HepG2 (cell line): Measurements from ENCODE around the gene SCN8A. TPM values are rescaled to one million over a fixed set of nuclear protein-coding genes. Genes with fewer than 3 reads are reported as not detected.

ENCODE experiments used
- CENPX ChIP-seq: sonication (generic); formaldehyde crosslinking; IDR thresholded peaks from 2 replicates; pipeline ENCODE4 v1.9.0; 2021; ENCODE audit warnings: mild to moderate bottlenecking, missing genetic modification reagents, moderate library complexity
- GTF2F1 ChIP-seq: fragments of 150-350 bp; IDR thresholded peaks from 2 replicates; pipeline ENCODE4 v1.6.1; 2014; ENCODE audit warnings: low read length
- HOXA5 ChIP-seq: sonication (generic); formaldehyde crosslinking; IDR thresholded peaks from 2 replicates; pipeline ENCODE4 v1.4.0; 2020; ENCODE audit warnings: missing genetic modification reagents
- MATR3 ChIP-seq: sonication (generic); formaldehyde crosslinking; IDR thresholded peaks from 2 replicates; pipeline ENCODE4 v1.4.0; 2020; ENCODE audit warnings: missing genetic modification reagents
- NPAS2 ChIP-seq: sonication (generic); formaldehyde crosslinking; IDR thresholded peaks from 2 replicates; pipeline ENCODE4 v1.8.0; 2022; ENCODE audit warnings: mild to moderate bottlenecking, missing genetic modification reagents, borderline replicate concordance
- REPIN1 ChIP-seq: sonication (generic); formaldehyde crosslinking; IDR thresholded peaks from 2 replicates; pipeline ENCODE4 v1.8.0; 2022; ENCODE audit warnings: missing genetic modification reagents, low read depth, mild to moderate bottlenecking, borderline replicate concordance
- RORA ChIP-seq: sonication (generic); formaldehyde crosslinking; IDR thresholded peaks from 2 replicates; pipeline ENCODE4 v1.5.0; 2020; ENCODE audit warnings: mild to moderate bottlenecking, missing genetic modification reagents, moderate library complexity
- RXRA ChIP-seq: sonication (generic); formaldehyde crosslinking; IDR thresholded peaks from 2 replicates; pipeline ENCODE4 v1.5.1; 2020; ENCODE audit warnings: missing genetic modification reagents
- SATB2 ChIP-seq: sonication (generic); formaldehyde crosslinking; IDR thresholded peaks from 2 replicates; pipeline ENCODE4 v1.5.0; 2020; ENCODE audit warnings: missing genetic modification reagents
- SIX1 ChIP-seq: sonication (generic); formaldehyde crosslinking; IDR thresholded peaks from 2 replicates; pipeline ENCODE4 v1.4.0; 2020; ENCODE audit warnings: missing genetic modification reagents, borderline replicate concordance
- STAG1 ChIP-seq: sonication (generic); formaldehyde crosslinking; IDR thresholded peaks from 2 replicates; pipeline ENCODE4 v1.4.0; 2020; ENCODE audit warnings: missing genetic modification reagents
- TEAD2 ChIP-seq: sonication (generic); formaldehyde crosslinking; IDR thresholded peaks from 2 replicates; pipeline ENCODE4 v1.9.0; 2021; ENCODE audit warnings: missing genetic modification reagents
- TMF1 ChIP-seq: sonication (generic); formaldehyde crosslinking; IDR thresholded peaks from 2 replicates; pipeline ENCODE4 v1.8.1; 2022; ENCODE audit warnings: low read depth, missing genetic modification reagents
- YEATS4 ChIP-seq: sonication (generic); formaldehyde crosslinking; IDR thresholded peaks from 2 replicates; pipeline ENCODE4 v1.4.0; 2020; ENCODE audit warnings: missing genetic modification reagents, borderline replicate concordance
- ZBTB42 ChIP-seq: sonication (generic); formaldehyde crosslinking; IDR thresholded peaks from 2 replicates; pipeline ENCODE4 v1.5.0; 2020; ENCODE audit warnings: mild to moderate bottlenecking, missing genetic modification reagents
- ZBTB7B ChIP-seq: sonication (generic); formaldehyde crosslinking; IDR thresholded peaks from 2 replicates; pipeline ENCODE4 v1.4.0; 2020; ENCODE audit warnings: missing genetic modification reagents
- ZNF292 ChIP-seq: sonication (generic); formaldehyde crosslinking; IDR thresholded peaks from 2 replicates; pipeline ENCODE4 v1.8.1; 2022; ENCODE audit warnings: mild to moderate bottlenecking, low read depth, missing genetic modification reagents, borderline replicate concordance
- ZNF558 ChIP-seq: sonication (generic); formaldehyde crosslinking; IDR thresholded peaks from 2 replicates; pipeline ENCODE4 v1.9.0; 2022; ENCODE audit warnings: mild to moderate bottlenecking, missing genetic modification reagents, borderline replicate concordance
- ZNF564 ChIP-seq: sonication (generic); formaldehyde crosslinking; IDR thresholded peaks from 2 replicates; pipeline ENCODE4 v1.8.1; 2023; ENCODE audit warnings: mild to moderate bottlenecking, missing genetic modification reagents
- ZNF766 ChIP-seq: sonication (generic); formaldehyde crosslinking; IDR thresholded peaks from 2 replicates; pipeline ENCODE4 v1.5.0; 2020; ENCODE audit warnings: missing genetic modification reagents, borderline replicate concordance
- ZNF780A ChIP-seq: sonication (generic); formaldehyde crosslinking; IDR thresholded peaks from 2 replicates; pipeline ENCODE4 v1.8.0; 2022; ENCODE audit warnings: mild to moderate bottlenecking, missing genetic modification reagents, moderate library complexity
- polyA plus RNA-seq, 8 experiments: library from polyadenylated mRNA; depleted of rRNA in 3 of 8; stranded (reverse) in 7 of 8; unstranded in 1 of 8; fragments of >200 nt; fragmentation: Illumina TruSeq in 4 of 8; extraction: Trizol in 4 of 8; gene quantifications; 2 replicates each; pipeline versions ENCODE4 v1.2.1 to v1.2.3, GENCODE V29; 2011 to 2016; ENCODE audit warnings: low read depth in 4 of 8, missing spikeins in 1 of 8, mixed read lengths in 1 of 8; ENCODE audit not compliant: insufficient read depth in 1 of 8
- total RNA-seq, 5 experiments: library from RNA; depleted of rRNA; stranded (reverse); fragments of >200 nt; fragmentation: Illumina TruSeq; extraction: Trizol; gene quantifications; 2 replicates each; pipeline ENCODE4 v1.2.3, GENCODE V29; 2016; ENCODE audit warnings: low read depth in 1 of 5
- TF ChIP-seq, protein P1 (sequence below): sonication (generic); formaldehyde crosslinking; IDR thresholded peaks from 2 replicates; pipeline ENCODE4 v1.4.0; 2020; ENCODE audit warnings: mild to moderate bottlenecking, missing genetic modification reagents, borderline replicate concordance
- TF ChIP-seq, protein P2 (sequence below): IDR thresholded peaks from 2 replicates; pipeline ENCODE4 v1.6.1; 2016; ENCODE audit warnings: mild to moderate bottlenecking
- TF ChIP-seq, protein P3 (sequence below): sonication (generic); formaldehyde crosslinking; IDR thresholded peaks from 2 replicates; pipeline ENCODE4 v1.9.0; 2022; ENCODE audit warnings: low read depth, missing genetic modification reagents
- TF ChIP-seq, protein P4 (sequence below): sonication (generic); formaldehyde crosslinking; IDR thresholded peaks from 2 replicates; pipeline ENCODE4 v1.5.0; 2020; ENCODE audit warnings: missing genetic modification reagents, mild to moderate bottlenecking, borderline replicate concordance

Gene SCN8A
- total and polyA plus RNA-seq, 2 of the 13 experiments (the other 11 are each of a cell fraction or from before 2014, with no cell fraction given): 0.57 to 1.4 TPM

DNA sequence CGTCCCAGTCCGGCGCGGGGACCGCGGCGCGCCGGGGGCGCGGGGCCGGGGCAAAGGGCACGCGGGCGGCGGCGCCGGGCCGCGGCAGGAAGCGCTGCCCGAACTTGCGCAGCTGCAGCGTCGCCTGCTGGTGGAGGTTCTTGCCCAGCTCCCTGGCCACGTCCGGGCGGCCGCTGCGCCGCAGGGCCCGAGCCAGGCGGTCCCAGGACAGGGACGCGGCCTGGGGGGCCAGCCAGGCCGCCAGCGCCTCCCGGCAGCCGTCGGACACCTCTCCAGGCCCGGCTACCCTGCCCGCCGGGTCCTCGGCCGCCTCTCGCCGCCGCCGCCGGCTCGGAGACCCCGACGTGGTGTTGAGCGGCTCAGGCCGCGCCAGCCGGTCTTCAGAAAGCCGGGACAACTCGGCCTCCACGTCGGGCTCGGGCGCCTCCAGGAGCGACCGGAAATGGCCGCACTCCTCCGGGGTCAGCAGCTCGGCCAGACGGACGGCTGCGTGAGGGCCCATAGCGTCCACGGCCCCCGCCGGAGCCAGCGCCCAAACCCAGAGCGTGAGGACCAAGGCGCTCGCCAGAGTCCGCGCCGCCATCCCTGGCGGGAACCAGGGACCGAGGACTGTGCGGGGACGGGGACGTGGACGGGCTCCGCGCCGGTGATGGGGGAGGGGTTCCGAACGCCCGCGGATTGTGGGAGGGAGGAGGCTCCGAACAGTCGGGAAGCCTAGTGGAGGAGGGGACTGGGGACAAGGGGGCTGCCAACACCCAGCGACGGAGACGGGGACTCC lies 223.5 kb downstream of the SCN8A start (continued):
- TF ChIP-seq SIX1 (no peak), NPAS2 (CRISPR knock-in tag) (no peak), ZNF564 (CRISPR knock-in tag) (no peak), GTF2F1 (no peak), YEATS4 (CRISPR knock-in tag) (no peak; the same call in 1 of the 2 replicates), SATB2 (no peak), TMF1 (no peak), ZNF780A (CRISPR knock-in tag) (no peak), ZBTB42 (CRISPR knock-in tag) (no peak), CENPX (CRISPR knock-in tag) (no peak), REPIN1 (no peak), HOXA5 (0 out of 2 replicates have a peak, but pooled peaks have one; percentile 31), ZNF766 (CRISPR knock-in tag) (no peak), ZBTB7B (CRISPR knock-in tag) (no peak), TEAD2 (CRISPR knock-in tag) (no peak), STAG1 (CRISPR knock-in tag) (peak; percentile 68), RORA (no peak), RXRA (CRISPR knock-in tag) (0 out of 2 replicates have a peak, but pooled peaks have one; percentile 44), ZNF558 (CRISPR knock-in tag) (no peak), MATR3 (CRISPR knock-in tag) (no peak), ZNF292 (CRISPR knock-in tag) (no peak)
- TF ChIP-seq, protein P1, sequence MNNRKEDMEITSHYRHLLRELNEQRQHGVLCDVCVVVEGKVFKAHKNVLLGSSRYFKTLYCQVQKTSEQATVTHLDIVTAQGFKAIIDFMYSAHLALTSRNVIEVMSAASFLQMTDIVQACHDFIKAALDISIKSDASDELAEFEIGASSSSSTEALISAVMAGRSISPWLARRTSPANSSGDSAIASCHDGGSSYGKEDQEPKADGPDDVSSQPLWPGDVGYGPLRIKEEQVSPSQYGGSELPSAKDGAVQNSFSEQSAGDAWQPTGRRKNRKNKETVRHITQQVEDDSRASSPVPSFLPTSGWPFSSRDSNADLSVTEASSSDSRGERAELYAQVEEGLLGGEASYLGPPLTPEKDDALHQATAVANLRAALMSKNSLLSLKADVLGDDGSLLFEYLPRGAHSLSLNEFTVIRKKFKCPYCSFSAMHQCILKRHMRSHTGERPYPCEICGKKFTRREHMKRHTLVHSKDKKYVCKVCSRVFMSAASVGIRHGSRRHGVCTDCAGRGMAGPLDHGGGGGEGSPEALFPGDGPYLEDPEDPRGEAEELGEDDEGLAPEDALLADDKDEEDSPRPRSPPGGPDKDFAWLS (CRISPR knock-in tag): 0 out of 2 replicates have a peak, but pooled peaks have one; percentile 57
- TF ChIP-seq, protein P2, sequence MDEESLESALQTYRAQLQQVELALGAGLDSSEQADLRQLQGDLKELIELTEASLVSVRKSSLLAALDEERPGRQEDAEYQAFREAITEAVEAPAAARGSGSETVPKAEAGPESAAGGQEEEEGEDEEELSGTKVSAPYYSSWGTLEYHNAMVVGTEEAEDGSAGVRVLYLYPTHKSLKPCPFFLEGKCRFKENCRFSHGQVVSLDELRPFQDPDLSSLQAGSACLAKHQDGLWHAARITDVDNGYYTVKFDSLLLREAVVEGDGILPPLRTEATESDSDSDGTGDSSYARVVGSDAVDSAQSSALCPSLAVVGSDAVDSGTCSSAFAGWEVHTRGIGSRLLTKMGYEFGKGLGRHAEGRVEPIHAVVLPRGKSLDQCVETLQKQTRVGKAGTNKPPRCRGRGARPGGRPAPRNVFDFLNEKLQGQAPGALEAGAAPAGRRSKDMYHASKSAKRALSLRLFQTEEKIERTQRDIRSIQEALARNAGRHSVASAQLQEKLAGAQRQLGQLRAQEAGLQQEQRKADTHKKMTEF (CRISPR knock-in tag): no peak; the same call in 1 of the 2 replicates
- TF ChIP-seq, protein P3, sequence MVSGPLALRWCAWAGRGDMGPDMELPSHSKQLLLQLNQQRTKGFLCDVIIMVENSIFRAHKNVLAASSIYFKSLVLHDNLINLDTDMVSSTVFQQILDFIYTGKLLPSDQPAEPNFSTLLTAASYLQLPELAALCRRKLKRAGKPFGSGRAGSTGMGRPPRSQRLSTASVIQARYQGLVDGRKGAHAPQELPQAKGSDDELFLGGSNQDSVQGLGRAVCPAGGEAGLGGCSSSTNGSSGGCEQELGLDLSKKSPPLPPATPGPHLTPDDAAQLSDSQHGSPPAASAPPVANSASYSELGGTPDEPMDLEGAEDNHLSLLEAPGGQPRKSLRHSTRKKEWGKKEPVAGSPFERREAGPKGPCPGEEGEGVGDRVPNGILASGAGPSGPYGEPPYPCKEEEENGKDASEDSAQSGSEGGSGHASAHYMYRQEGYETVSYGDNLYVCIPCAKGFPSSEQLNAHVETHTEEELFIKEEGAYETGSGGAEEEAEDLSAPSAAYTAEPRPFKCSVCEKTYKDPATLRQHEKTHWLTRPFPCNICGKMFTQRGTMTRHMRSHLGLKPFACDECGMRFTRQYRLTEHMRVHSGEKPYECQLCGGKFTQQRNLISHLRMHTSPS (CRISPR knock-in tag): no peak
- TF ChIP-seq, protein P4, sequence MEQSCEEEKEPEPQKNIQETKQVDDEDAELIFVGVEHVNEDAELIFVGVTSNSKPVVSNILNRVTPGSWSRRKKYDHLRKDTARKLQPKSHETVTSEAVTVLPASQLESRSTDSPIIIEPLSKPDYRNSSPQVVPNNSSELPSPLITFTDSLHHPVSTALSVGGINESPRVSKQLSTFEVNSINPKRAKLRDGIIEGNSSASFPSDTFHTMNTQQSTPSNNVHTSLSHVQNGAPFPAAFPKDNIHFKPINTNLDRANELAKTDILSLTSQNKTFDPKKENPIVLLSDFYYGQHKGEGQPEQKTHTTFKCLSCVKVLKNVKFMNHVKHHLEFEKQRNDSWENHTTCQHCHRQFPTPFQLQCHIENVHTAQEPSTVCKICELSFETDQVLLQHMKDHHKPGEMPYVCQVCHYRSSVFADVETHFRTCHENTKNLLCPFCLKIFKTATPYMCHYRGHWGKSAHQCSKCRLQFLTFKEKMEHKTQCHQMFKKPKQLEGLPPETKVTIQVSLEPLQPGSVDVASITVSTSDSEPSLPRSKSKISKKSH: no peak
